K562 (cell line): ENCODE data around the gene CHST13. TPM values are rescaled to one million over a fixed set of nuclear protein-coding genes. Genes with fewer than 3 reads are reported as not detected.
A peak's percentile ranks its signal among the peaks of the same experiment; 100 is the strongest.

Source experiments
- ATAC-seq: fragments of 200-7000 bp; cut with Tn5 transposase; 3 replicates; pipeline ENCODE4 v1.9.1; 2020; ENCODE audit warnings: moderate library complexity
- BruUV-seq: library from RNA; stranded (reverse); fragments of 400-500 nt; replicated peaks from 2 replicates; lab custom pipeline; 2021; lab: Mats Ljungman, UMichigan
- CTCF ChIA-PET: fragments of 300-600 bp; formaldehyde crosslinking; extraction: SDS; loops from one replicate; lab custom pipeline; 2021; ENCODE audit warnings: low intra/inter-chr PET ratio; lab: Yijun Ruan, JAX
- POLR2A ChIA-PET: fragments of 300-600, 350-650 bp; sonication (Branson Sonifier 250); formaldehyde crosslinking; extraction: SDS; loops from one replicate; lab custom pipeline; 2021; ENCODE audit warnings: antibody characterized with exemption, inconsistent platforms; lab: Yijun Ruan, JAX
- DNase-seq, 4 experiments: peaks; one replicate each; pipeline versions ENCODE4 v3.0.0 to v3.0.0-alpha.2; 2011 to 2018; ENCODE audit warnings: low spot score in 3 of 4, mixed read lengths in 3 of 4; ENCODE audit errors: extremely low read depth in 1 of 4
- FAIRE-seq: peaks from 2 replicates; lab custom pipeline; 2011; peaks lifted over from hg19 to GRCh38; lab: Jason Lieb, UNC
- H2AFZ ChIP-seq: 2 replicates; pipeline ENCODE4 v1.6.0; 2011; ENCODE audit warnings: low read depth, low read length, control low read depth, inconsistent platforms
- H3K27ac ChIP-seq: fragments of 200-600 bp; 3 replicates; pipeline ENCODE4 v1.8.0; 2011; ENCODE audit warnings: low read depth, mild to moderate bottlenecking, control low read depth, inconsistent platforms, low read length, moderate library complexity, mixed read lengths; ENCODE audit errors: extremely low read depth
- H3K27me3 ChIP-seq, 2 experiments: fragments of 300-600 bp in 1 of 2; 2 replicates in 1 of 2; 3 replicates in 1 of 2; pipeline versions ENCODE4 v1.6.0 to v1.8.0; 2011; ENCODE audit warnings: inconsistent platforms in 2 of 2, low read length in 2 of 2, mild to moderate bottlenecking in 1 of 2, mixed read lengths in 1 of 2, moderate library complexity in 1 of 2; ENCODE audit not compliant: control insufficient read depth in 2 of 2, insufficient read depth in 2 of 2
- H3K36me3 ChIP-seq: fragments of 300-600 bp; 3 replicates; pipeline ENCODE4 v1.8.0; 2011; ENCODE audit warnings: mild to moderate bottlenecking, low read length, inconsistent platforms; ENCODE audit not compliant: control insufficient read depth, insufficient read depth
- H3K4me1 ChIP-seq, 2 experiments: fragments of 200-600 bp in 1 of 2; replicated peaks in 1 of 2; 2 replicates in 1 of 2; 3 replicates in 1 of 2; pipeline versions ENCODE4 v1.5.1 to v1.8.0; 2011; ENCODE audit warnings: inconsistent platforms in 2 of 2, low read length in 2 of 2, mild to moderate bottlenecking in 1 of 2, mixed read lengths in 1 of 2, moderate library complexity in 1 of 2; ENCODE audit not compliant: control insufficient read depth in 2 of 2, insufficient read depth in 2 of 2
- H3K4me2 ChIP-seq: 2 replicates; pipeline ENCODE4 v1.6.1; 2011; ENCODE audit warnings: low read length, control low read depth, inconsistent platforms, mixed read lengths; ENCODE audit not compliant: insufficient read depth
- H3K4me3 ChIP-seq: fragments of 200-600 bp; sonication (generic), shearing (Covaris generic); 2 replicates; pipeline ENCODE4 v1.5.1; 2016; ENCODE audit warnings: control low read depth, inconsistent platforms
- H3K79me2 ChIP-seq: fragments of 200-600 bp; 3 replicates; pipeline ENCODE4 v1.8.0; 2011; ENCODE audit warnings: low read length, inconsistent platforms; ENCODE audit not compliant: control insufficient read depth, insufficient read depth
- H3K9ac ChIP-seq, 2 experiments: 2 replicates each; pipeline versions ENCODE4 v1.6.0 to v1.6.1; 2011; ENCODE audit warnings: low read depth in 2 of 2, low read length in 2 of 2, control low read depth in 1 of 2, inconsistent platforms in 1 of 2, mild to moderate bottlenecking in 1 of 2, mixed read lengths in 1 of 2; ENCODE audit not compliant: insufficient read depth in 1 of 2
- H3K9me1 ChIP-seq: one replicate; pipeline ENCODE4 v1.6.0; 2011; ENCODE audit warnings: inconsistent platforms, mild to moderate bottlenecking, low read length, moderate library complexity; ENCODE audit not compliant: control insufficient read depth, insufficient read depth
- H3K9me3 ChIP-seq: replicated peaks from 2 replicates; pipeline ENCODE4 v1.5.1; 2011; ENCODE audit warnings: low read depth, low read length, inconsistent platforms; ENCODE audit not compliant: control insufficient read depth, insufficient read depth
- H4K20me1 ChIP-seq: replicated peaks from 2 replicates; pipeline ENCODE4 v1.6.1; 2011; ENCODE audit warnings: low read length, inconsistent platforms, mixed read lengths; ENCODE audit not compliant: control insufficient read depth, insufficient read depth
- PHF8 ChIP-seq: fragments of 200-600 bp; sonication (generic); IDR thresholded peaks from 2 replicates; pipeline ENCODE4 v1.6.1; 2012; ENCODE audit warnings: mixed run types, mild to moderate bottlenecking, inconsistent platforms, low read length, moderate library complexity, borderline replicate concordance
- WGBS: fragments of 100-300 bp; shearing (Covaris generic); methylation state at CpG from one replicate; pipeline ENCODE4 v1.1.6; 2016; ENCODE audit warnings: low coverage, mixed read lengths; ENCODE audit not compliant: insufficient coverage; ENCODE audit errors: missing lambda C conversion rate; 5-methylcytosine and 5-hydroxymethylcytosine counted together
- in situ Hi-C: fragments of 300-500 bp; cut with MboI; formaldehyde crosslinking; loops from 4 replicates; pipeline ENCODE4 v1.15.0; 2018; ENCODE audit warnings: inconsistent platforms, mixed read lengths
- intact Hi-C: fragments of 100-400 bp; cut with micrococcal nuclease; formaldehyde crosslinking; loops from 2 replicates; pipeline ENCODE4 v1.14.2; 2022
- polyA plus RNA-seq, 8 experiments: library from polyadenylated mRNA; depleted of rRNA in 4 of 8; stranded (reverse) in 5 of 8; unstranded in 3 of 8; fragments of >200 nt; fragmentation: Nextera tagmentation in 2 of 8; fragmentation: Illumina TruSeq in 1 of 8; extraction: Ambion mirVana in 2 of 8; extraction: Trizol in 1 of 8; gene quantifications; 2 replicates each; pipeline versions ENCODE4 v1.2.1 to v1.2.3, GENCODE V29; 2011 to 2014; ENCODE audit warnings: inconsistent platforms in 1 of 8, missing spikeins in 1 of 8
- total RNA-seq, 7 experiments: library from RNA; depleted of rRNA in 6 of 7; stranded (reverse); fragments of >200 nt in 6 of 7; fragmentation: Illumina TruSeq in 2 of 7; extraction: Trizol in 2 of 7; gene quantifications; 2 replicates each; pipeline versions ENCODE4 v1.2.1 to v1.2.3, GENCODE V29; 2011 to 2021; ENCODE audit warnings: low replicate concordance in 1 of 7
- TF ChIP-seq, protein P1 (sequence below): sonication (generic); formaldehyde crosslinking; IDR thresholded peaks from 2 replicates; pipeline ENCODE4 v1.8.1; 2023; ENCODE audit warnings: mild to moderate bottlenecking, missing genetic modification reagents

CHST13 gene
- total and polyA plus RNA-seq, 9 of the 15 experiments (the other 6 are each of a cell fraction or from before 2014, with no cell fraction given): not detected

DNA sequence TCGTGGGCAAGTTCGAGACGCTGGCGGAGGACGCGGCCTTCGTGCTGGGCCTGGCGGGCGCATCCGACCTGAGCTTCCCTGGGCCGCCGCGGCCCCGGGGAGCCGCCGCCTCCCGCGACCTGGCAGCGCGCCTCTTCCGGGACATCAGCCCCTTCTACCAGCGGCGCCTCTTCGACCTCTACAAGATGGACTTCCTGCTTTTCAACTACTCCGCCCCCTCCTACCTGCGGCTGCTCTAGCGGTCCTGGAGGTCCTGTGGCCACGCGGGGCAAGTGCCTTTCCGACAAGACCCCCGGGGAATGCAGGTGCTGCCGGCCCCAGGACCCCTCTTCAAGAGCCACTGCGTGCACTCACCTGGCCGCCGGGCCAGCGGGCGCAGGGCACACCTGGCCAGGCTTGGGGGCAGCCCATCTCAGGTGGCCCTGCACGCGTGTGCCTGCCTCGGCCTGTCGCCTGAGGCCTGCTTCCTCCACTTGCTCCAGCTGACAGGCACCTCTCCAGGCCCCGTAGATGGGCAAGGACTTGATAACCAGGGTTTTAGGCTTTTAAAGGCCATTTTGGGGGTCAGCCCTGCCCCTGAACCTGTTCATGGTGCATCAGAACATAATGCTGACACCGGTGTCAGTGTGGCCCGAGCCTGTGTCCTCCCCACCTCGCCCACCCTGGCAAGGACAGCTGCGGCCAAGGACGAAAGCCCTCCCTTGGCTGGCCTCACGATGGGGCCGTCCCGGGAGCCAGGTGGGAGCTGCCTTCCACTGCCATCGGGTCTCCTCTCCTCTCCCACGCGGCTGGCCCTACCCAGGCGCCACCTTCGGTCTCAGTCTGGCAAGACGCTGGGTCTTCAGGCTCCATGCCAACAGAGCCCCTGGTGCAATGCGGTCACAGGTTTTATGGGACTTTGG lies 18.6 kb downstream of the CHST13 start:
- H3K4me3 ChIP-seq: no peak overlapping the region
- BruUV-seq: no TSS peak
- H3K9ac ChIP-seq: no peak overlapping the region
- peaks cover 2% of the 10 kb centered on the region for H3K9me3 ChIP-seq
- H3K4me2 ChIP-seq: no peak overlapping the region
- ATAC-seq: no peak
- peaks cover 0 to 17% of the 10 kb centered on the region in 2 experiments; a peak in 3 of 5 replicates for H3K27me3 ChIP-seq
- no peak for FAIRE-seq
- ChIA-PET POLR2A (no interaction called here), CTCF (no interaction called here)
- 84% methylated on average over 17 of the region's 57 CpGs for WGBS
- H3K4me1 ChIP-seq: peaks cover 14 to 20% of the 10 kb centered on the region in 2 experiments
- H3K79me2 ChIP-seq: no peaks in the 10 kb centered on the region
- H3K27ac ChIP-seq: no peak overlapping the region
- in situ Hi-C loops: no loop called here
- H3K9me1 ChIP-seq: no peaks in the 10 kb centered on the region
- intact Hi-C loops: no loop called here
- H2AFZ ChIP-seq: no peak overlapping the region
- TF ChIP-seq, protein P1, sequence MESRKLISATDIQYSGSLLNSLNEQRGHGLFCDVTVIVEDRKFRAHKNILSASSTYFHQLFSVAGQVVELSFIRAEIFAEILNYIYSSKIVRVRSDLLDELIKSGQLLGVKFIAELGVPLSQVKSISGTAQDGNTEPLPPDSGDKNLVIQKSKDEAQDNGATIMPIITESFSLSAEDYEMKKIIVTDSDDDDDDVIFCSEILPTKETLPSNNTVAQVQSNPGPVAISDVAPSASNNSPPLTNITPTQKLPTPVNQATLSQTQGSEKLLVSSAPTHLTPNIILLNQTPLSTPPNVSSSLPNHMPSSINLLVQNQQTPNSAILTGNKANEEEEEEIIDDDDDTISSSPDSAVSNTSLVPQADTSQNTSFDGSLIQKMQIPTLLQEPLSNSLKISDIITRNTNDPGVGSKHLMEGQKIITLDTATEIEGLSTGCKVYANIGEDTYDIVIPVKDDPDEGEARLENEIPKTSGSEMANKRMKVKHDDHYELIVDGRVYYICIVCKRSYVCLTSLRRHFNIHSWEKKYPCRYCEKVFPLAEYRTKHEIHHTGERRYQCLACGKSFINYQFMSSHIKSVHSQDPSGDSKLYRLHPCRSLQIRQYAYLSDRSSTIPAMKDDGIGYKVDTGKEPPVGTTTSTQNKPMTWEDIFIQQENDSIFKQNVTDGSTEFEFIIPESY (CRISPR knock-in tag): peak; percentile 46; the same call in 1 of the 2 replicates
- no peak for TF ChIP-seq PHF8
- no peaks in the 10 kb centered on the region for H3K36me3 ChIP-seq
- DNase-seq: no peak
- H4K20me1 ChIP-seq: no peaks in the 10 kb centered on the region
